Anterior cingulate cortex (tissue), 58 donors: ENCODE results near the gene LINS1.

ENCODE experiments used
- DNase-seq, 58 donors: peaks; one replicate each; lab custom pipeline; 2025; lab: John Stamatoyannopoulos, UW

Gene LINS1

GRCh38 chr15:100602064-100602822 is at the start of gene LINS1, which contains the start of gene ASB7:
Gene LINS1, minus strand, starts transcription at chr15:100602184. Its CDS starts 21,342 bp downstream, at chr15:100580842.
Gene ASB7, plus strand, starts transcription at chr15:100602589. Its CDS starts 9,628 bp downstream, at chr15:100612217.
- DNase-seq: peak; percentile 95 to 100 (median 100)

GRCh38 chr15:100651253-100651652 is 49.3 kb upstream of the LINS1 start:
- DNase-seq: no peak

GRCh38 chr15:100650685-100651084 is 48.7 kb upstream of the LINS1 start:
- DNase-seq: no peak

- DNase-seq: no peak
Measured at GRCh38 chr15:100648951-100649350, 47.0 kb upstream of the LINS1 start.

- no peak for DNase-seq
Measured at GRCh38 chr15:100645671-100646070, 43.7 kb upstream of the LINS1 start.

GRCh38 chr15:100642950-100643338 is 41.0 kb upstream of the LINS1 start:
- DNase-seq: no peak

GRCh38 chr15:100642213-100642949 is 40.4 kb upstream of the LINS1 start:
- no peak for DNase-seq

GRCh38 chr15:100638177-100638730 is 36.3 kb upstream of the LINS1 start:
- no peak for DNase-seq

- DNase-seq: no peak
Measured at GRCh38 chr15:100635406-100636071, 33.6 kb upstream of the LINS1 start.

GRCh38 chr15:100633763-100634075 is 31.7 kb upstream of the LINS1 start:
- DNase-seq: no peak

- no peak for DNase-seq
Measured at GRCh38 chr15:100631831-100632230, 29.8 kb upstream of the LINS1 start.

- DNase-seq: no peak
Measured at GRCh38 chr15:100628746-100629145, 26.8 kb upstream of the LINS1 start.

GRCh38 chr15:100627789-100628395 is 25.9 kb upstream of the LINS1 start:
- peak in 51 of 58 donors; percentile 3 to 82 (median 28) for DNase-seq

- no peak for DNase-seq
Measured at GRCh38 chr15:100623301-100623700, 21.3 kb upstream of the LINS1 start.

- DNase-seq: no peak
Measured at GRCh38 chr15:100616700-100617099, 14.7 kb upstream of the LINS1 start.

GRCh38 chr15:100615801-100616200 is 13.8 kb upstream of the LINS1 start:
- DNase-seq: no peak

- DNase-seq: no peak
Measured at GRCh38 chr15:100614918-100615317, 12.9 kb upstream of the LINS1 start.

GRCh38 chr15:100614336-100614735 is 12.4 kb upstream of the LINS1 start:
- no peak for DNase-seq

- no peak for DNase-seq
Measured at GRCh38 chr15:100613208-100613607, 11.2 kb upstream of the LINS1 start.

GRCh38 chr15:100612539-100612938 is 10.6 kb upstream of the LINS1 start:
- DNase-seq: no peak
